MG63 (cell line): ENCODE data around the gene LCOR. TPM values are rescaled to one million over a fixed set of nuclear protein-coding genes. Genes with fewer than 3 reads are reported as not detected.

Experiments used
- DNase-seq: peaks from one replicate; pipeline ENCODE4 v3.0.0-alpha.2; 2020
- H3K27me3 ChIP-seq: fragments of 250-450 bp; sonication (Bioruptor Pico); 2 replicates; pipeline ENCODE4 v1.5.1; 2020; ENCODE audit warnings: mild to moderate bottlenecking, moderate library complexity
- H3K36me3 ChIP-seq: fragments of 250-450 bp; sonication (Bioruptor Pico); 2 replicates; pipeline ENCODE4 v1.5.1; 2020; ENCODE audit warnings: mild to moderate bottlenecking, moderate library complexity
- H3K4me3 ChIP-seq: fragments of 250-450 bp; sonication (Bioruptor Pico); 2 replicates; pipeline ENCODE4 v1.5.1; 2020; ENCODE audit warnings: mild to moderate bottlenecking, moderate library complexity
- H3K9me3 ChIP-seq: fragments of 250-450 bp; sonication (Bioruptor Pico); 2 replicates; pipeline ENCODE4 v1.5.1; 2020; ENCODE audit warnings: mild to moderate bottlenecking, moderate library complexity
- total RNA-seq: library from RNA; depleted of rRNA; stranded (reverse); fragments of >200 nt; shearing (Covaris generic); gene quantifications from 2 replicates; pipeline ENCODE4 v1.2.3, GENCODE V29; 2014; ENCODE audit warnings: low replicate concordance

The LCOR gene
- total RNA-seq, 1 experiment from 2014 or later, result 4.3 TPM

GRCh38 chr10:97002670-97003069 is 170.6 kb downstream of the LCOR start:
- Histone ChIP-seq H3K9me3 (peaks cover 8% of the 10 kb centered on the region), H3K4me3 (no peak overlapping the region), H3K27me3 (no peaks in the 10 kb centered on the region), H3K36me3 (no peaks in the 10 kb centered on the region)
- no peak for DNase-seq

- DNase-seq, result no peak
- Histone ChIP-seq H3K36me3 (no peaks in the 10 kb centered on the region), H3K9me3 (peaks cover 9% of the 10 kb centered on the region), H3K4me3 (no peak overlapping the region), H3K27me3 (no peaks in the 10 kb centered on the region)
Measured at GRCh38 chr10:97003151-97003803, 171.2 kb downstream of the LCOR start.

GRCh38 chr10:97003804-97004201 is 171.7 kb downstream of the LCOR start:
- DNase-seq, result no peak

DNA sequence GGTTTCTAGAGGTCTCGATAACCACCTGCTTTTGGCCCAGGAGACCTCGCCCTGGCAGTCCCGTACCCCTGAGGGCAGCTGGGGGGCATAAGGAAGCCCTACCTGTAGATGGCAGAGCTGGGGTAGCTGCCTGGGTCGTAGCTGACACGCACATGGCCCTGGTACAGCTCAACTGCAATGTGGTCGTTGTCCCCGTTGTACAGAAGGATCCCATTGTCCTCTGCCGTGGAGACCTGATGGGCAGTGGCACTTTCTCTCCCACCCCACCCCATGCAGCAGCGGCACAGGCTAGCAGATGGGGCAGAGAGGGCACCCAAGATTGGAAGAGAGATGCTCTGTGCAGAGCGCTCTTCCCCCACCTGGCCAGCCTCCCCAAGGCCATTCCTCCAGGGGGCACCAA is 172.5 kb downstream of the LCOR start:
- DNase-seq, result no peak
- H3K4me3 ChIP-seq, result no peak overlapping the region
- H3K27me3 ChIP-seq, result no peaks in the 10 kb centered on the region
- no peaks in the 10 kb centered on the region for H3K36me3 ChIP-seq
- peaks cover 9% of the 10 kb centered on the region for H3K9me3 ChIP-seq

More at GRCh38 chr10:97003804-97004201, 171.7 kb downstream of the LCOR start:
- H3K9me3 ChIP-seq, result peaks cover 9% of the 10 kb centered on the region
- no peak overlapping the region for H3K4me3 ChIP-seq
- H3K27me3 ChIP-seq, result no peaks in the 10 kb centered on the region
- H3K36me3 ChIP-seq, result no peaks in the 10 kb centered on the region

DNA sequence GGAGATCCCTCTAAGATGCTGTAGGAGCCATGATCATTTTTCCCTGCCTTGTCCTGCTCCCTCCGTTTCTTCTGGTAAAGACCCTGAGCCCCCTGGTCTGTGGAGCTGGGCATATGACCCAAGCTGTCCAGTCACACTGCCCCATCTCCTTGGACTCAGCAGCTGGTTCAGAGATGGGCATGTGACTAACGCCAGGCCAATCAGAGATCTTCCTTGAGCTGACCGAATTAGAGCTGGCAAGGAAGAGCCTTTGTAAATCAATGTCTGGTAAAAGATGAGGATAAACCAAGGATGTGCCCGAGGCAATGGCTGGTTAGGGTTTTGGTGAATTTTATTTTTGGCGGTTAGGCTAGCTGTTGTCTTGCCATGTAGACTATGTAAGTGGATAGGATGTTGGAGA is 173.3 kb downstream of the LCOR start:
- no peak overlapping the region for H3K4me3 ChIP-seq
- H3K36me3 ChIP-seq, result no peaks in the 10 kb centered on the region
- H3K9me3 ChIP-seq, result peaks cover 9% of the 10 kb centered on the region
- no peaks in the 10 kb centered on the region for H3K27me3 ChIP-seq
- DNase-seq, result no peak

GRCh38 chr10:97006364-97006763 is 174.3 kb downstream of the LCOR start:
- Histone ChIP-seq H3K9me3 (peaks cover 9% of the 10 kb centered on the region), H3K27me3 (no peaks in the 10 kb centered on the region)
- DNase-seq, result no peak

GRCh38 chr10:97007417-97007816 is 175.3 kb downstream of the LCOR start:
- no peaks in the 10 kb centered on the region for H3K36me3 ChIP-seq
- no peak for DNase-seq
- peaks cover 9% of the 10 kb centered on the region for H3K9me3 ChIP-seq
- H3K27me3 ChIP-seq, result no peaks in the 10 kb centered on the region
- H3K4me3 ChIP-seq, result no peak overlapping the region

More at GRCh38 chr10:97006364-97006763, 174.3 kb downstream of the LCOR start:
- no peak overlapping the region for H3K4me3 ChIP-seq
- H3K36me3 ChIP-seq, result no peaks in the 10 kb centered on the region

GRCh38 chr10:97010695-97011206 is 178.7 kb downstream of the LCOR start:
- no peak for DNase-seq
- Histone ChIP-seq H3K36me3 (no peaks in the 10 kb centered on the region), H3K9me3 (peaks cover 9% of the 10 kb centered on the region), H3K27me3 (no peaks in the 10 kb centered on the region), H3K4me3 (no peak overlapping the region)

DNA sequence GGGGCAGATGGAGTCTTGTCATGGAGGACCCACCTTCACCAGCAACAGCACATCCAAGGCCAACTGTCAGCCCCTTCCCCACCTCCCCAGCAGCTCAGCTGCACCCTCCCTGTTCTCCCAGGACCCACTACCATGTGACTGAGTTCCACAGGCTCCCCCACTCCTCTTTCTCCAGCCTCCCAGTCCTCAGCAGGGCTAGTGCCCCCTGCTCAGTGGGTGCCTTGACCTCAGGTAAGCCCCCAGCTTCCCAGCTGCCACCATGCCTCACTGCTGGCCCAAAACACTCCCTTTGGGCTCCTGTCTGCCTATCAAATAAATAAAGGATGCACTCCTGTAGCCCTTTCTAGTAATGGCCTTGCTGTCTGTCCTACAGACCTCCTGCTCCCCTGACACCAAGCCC is 179.3 kb downstream of the LCOR start:
- Histone ChIP-seq H3K4me3 (no peak overlapping the region), H3K9me3 (peaks cover 9% of the 10 kb centered on the region), H3K27me3 (no peaks in the 10 kb centered on the region), H3K36me3 (no peaks in the 10 kb centered on the region)
- DNase-seq, result no peak

DNA sequence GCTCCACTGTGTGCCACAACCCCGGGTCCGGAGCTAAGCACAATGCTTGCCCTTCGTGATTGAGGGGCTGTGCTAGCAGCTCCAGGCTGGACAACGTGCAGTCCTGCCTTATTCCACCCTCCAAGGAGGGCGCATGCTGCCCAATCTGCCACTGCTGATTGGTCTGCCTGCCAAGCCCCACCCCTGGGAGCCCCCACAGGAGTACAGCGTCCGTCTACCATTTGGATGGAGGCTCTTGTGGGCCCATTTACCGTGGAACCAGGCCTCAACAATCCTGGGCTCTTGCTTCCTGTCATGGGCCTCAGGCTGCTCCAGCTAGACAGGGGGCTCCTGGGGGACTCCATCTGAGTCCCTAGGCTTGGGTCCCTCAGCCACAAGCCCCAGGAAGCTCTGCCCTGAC is 180.4 kb downstream of the LCOR start:
- Histone ChIP-seq H3K36me3 (no peaks in the 10 kb centered on the region), H3K4me3 (no peak overlapping the region), H3K9me3 (peaks cover 3% of the 10 kb centered on the region; the same call in 1 of the 2 replicates), H3K27me3 (no peaks in the 10 kb centered on the region)
- DNase-seq, result no peak

DNA sequence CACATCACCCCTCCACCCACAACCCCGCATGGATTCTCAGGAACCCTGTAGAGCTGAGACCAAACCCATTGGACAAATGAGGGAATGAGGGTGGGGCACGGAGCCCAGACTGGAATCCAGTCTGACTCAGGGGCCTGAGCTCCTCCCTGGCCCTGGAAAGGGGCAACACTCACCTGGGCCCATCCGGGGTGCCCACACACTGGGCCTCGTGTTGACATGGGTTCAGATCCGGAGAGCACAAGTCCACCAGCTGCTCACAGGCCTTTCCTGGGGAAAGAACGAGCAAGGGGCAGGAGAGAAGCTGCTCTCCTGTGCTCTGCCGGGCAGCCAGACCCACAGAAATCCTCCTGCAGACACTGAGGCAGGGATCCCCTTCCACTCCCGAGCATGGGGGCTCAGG is 181.5 kb downstream of the LCOR start:
- H3K36me3 ChIP-seq, result no peaks in the 10 kb centered on the region
- H3K27me3 ChIP-seq, result no peaks in the 10 kb centered on the region
- no peaks in the 10 kb centered on the region for H3K9me3 ChIP-seq
- H3K4me3 ChIP-seq, result no peak overlapping the region
- DNase-seq, result no peak

- no peaks in the 10 kb centered on the region for H3K9me3 ChIP-seq
- H3K27me3 ChIP-seq, result no peaks in the 10 kb centered on the region
- H3K4me3 ChIP-seq, result no peak overlapping the region
- DNase-seq, result no peak
- H3K36me3 ChIP-seq, result no peaks in the 10 kb centered on the region
Measured at GRCh38 chr10:97013983-97014382, 181.9 kb downstream of the LCOR start.

DNA sequence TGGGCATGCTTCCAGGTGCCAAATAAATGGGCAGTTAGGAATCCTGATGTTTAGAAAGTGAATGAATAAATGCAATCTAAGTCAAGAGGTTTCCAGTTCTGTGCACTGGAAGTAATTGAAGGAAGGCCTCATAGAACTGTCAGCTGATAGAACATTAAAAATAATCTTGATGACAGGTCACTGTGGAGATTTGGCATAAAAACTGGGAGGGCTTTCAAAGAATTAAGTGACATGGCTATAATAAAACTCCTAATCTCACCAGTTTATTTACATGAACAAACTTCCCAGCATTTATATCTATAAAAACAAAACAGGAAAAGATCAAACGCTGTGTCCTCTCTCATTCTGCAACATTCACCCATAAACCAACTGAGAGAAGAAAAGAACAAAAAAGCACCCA is 183.1 kb downstream of the LCOR start:
- DNase-seq, result no peak
- Histone ChIP-seq H3K9me3 (no peaks in the 10 kb centered on the region), H3K36me3 (no peaks in the 10 kb centered on the region)

GRCh38 chr10:97016728-97017473 is 184.8 kb downstream of the LCOR start:
- H3K9me3 ChIP-seq, result no peaks in the 10 kb centered on the region
- no peaks in the 10 kb centered on the region for H3K27me3 ChIP-seq
- no peak overlapping the region for H3K4me3 ChIP-seq
- DNase-seq, result no peak
- H3K36me3 ChIP-seq, result no peaks in the 10 kb centered on the region

More for the DNA sequence above, 183.1 kb downstream of the LCOR start:
- H3K27me3 ChIP-seq, result no peaks in the 10 kb centered on the region
- H3K4me3 ChIP-seq, result no peak overlapping the region

DNA sequence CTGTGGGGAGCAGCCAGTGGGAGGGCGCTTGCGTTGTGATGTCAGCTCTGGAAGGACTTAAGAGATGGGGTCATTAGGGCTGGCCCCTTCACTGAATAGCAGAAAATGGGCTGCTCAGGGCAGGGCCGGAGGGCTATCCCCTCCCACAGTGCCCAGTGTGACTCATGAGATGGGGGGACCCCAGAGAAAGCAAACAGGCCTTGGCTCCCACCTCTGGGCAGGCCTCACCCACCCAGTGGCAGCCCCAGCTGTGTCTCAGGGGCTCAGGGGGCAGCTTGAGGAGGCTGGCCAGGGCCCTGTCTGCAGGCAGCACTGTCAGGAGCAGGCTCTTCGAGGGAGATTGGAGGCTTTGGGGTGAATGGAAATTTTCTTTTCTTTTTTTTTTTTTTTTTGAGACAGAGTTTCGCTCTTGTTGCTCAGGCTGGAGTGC is 185.4 kb downstream of the LCOR start:
- no peaks in the 10 kb centered on the region for H3K27me3 ChIP-seq
- no peaks in the 10 kb centered on the region for H3K9me3 ChIP-seq
- H3K36me3 ChIP-seq, result no peaks in the 10 kb centered on the region
- H3K4me3 ChIP-seq, result no peak overlapping the region
- DNase-seq, result no peak

DNA sequence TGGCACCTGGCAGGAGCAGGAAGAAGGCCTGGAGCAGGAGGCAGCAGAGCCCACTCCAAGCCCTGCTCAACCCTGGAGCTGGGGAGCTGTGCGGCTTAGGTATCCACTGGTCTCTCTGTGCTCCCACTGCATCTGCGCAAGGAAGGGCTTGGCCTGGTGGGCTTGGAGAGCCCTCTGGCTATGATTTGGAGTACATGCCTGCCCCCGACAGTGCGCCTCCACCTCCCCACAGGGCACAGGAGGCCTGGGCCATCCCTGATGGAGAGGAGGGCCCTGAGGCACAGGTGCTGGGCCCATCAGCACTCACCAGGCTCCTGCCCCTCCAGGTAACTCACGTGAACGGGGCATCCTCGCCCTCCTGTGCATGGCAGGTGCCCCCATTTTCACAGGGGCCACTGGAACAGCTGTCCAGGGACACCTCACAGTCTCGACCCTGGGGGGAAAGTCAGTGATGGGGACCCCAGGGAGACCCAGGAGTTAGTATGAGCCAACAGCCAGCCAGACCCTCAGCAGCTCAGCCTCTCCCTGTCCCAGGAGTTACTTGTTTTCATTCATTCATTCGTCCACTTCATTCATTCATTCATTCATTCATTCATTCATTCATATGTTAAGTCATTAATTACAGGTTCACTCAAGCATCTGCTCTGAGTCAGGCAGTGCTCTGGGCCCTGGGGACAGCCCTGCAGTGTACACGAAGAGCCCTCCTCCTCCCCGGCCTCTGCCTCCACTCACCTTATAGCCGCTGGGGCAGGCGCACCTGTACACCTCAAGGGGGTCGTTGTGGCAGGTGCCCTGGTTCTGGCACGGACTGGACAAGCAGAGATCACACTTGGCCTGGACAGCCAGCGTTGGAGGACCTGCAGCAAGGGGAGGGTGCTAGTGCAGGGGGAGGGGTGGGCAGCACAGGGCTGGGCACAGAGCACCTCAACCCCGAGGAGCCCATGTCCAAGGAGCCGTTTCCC is 186.4 kb downstream of the LCOR start:
- H3K36me3 ChIP-seq, result no peaks in the 10 kb centered on the region
- no peaks in the 10 kb centered on the region for H3K27me3 ChIP-seq
- no peaks in the 10 kb centered on the region for H3K9me3 ChIP-seq
- no peak overlapping the region for H3K4me3 ChIP-seq
- no peak for DNase-seq
